ENCODE measurements around the gene LTK. TPM values are rescaled to one million over a fixed set of nuclear protein-coding genes. Genes with fewer than 3 reads are reported as not detected.
A peak's percentile ranks its signal among the peaks of the same experiment; 100 is the strongest.

The LTK gene
- polyA plus RNA-seq, 3 donors, result 0.12 TPM; not detected in 2

- H3K27me3 ChIP-seq (ENCODE audit: control insufficient read depth in 2 of 2, insufficient read depth in 2 of 2, low read length in 2 of 2), result no peaks in the 10 kb centered on the region
- no peaks in the 10 kb centered on the region for H3K36me3 ChIP-seq (replicated peaks in 1 of 2; ENCODE audit: control insufficient read depth in 1 of 2, insufficient read depth in 2 of 2, low read length in 2 of 2)
- peak overlapping the region; percentile 99 for H2AFZ ChIP-seq (ENCODE audit: insufficient read depth, low read depth, low read length, poor library complexity, severe bottlenecking)
- peaks cover 16% of the 10 kb centered on the region for H3K79me2 ChIP-seq (ENCODE audit: insufficient read depth, low read length)
- no peak for TF ChIP-seq CTCF (IDR thresholded peaks at IDR 0.05)
- no peaks in the 10 kb centered on the region for H4K20me1 ChIP-seq (ENCODE audit: insufficient read depth, low read length)
- H3K4me2 ChIP-seq (replicated peaks; ENCODE audit: extremely low read depth, low read length, poor library complexity, severe bottlenecking), result peak overlapping the region; percentile 88
- Mint-ChIP-seq H3K27me3 (ENCODE audit: low read depth in 3 of 3) (peaks cover 2 to 13% (median 5%) of the 10 kb centered on the region in 3 donors), H3K4me1 (peaks cover 7% of the 10 kb centered on the region), H3K9me3 (peaks cover 0 to 2% (median 0%) of the 10 kb centered on the region in 7 donors), H3K36me3 (peaks cover 3 to 5% of the 10 kb centered on the region in 2 donors), H3K4me3 (peak overlapping the region; percentile 96 to 98), H3K27ac (peak overlapping the region; percentile 91 to 96 (median 93))
- peaks cover 8 to 14% of the 10 kb centered on the region in 2 donors for H3K4me1 ChIP-seq (ENCODE audit: control insufficient read depth in 1 of 2, insufficient read depth in 2 of 2, low read length in 2 of 2)
- intact Hi-C loops (cut with micrococcal nuclease), result no loop called here
- WGBS (ENCODE audit: insufficient coverage), result 52% methylated on average over 9 of the region's 15 CpGs
- H3K4me3 ChIP-seq (replicated peaks in 1 of 3; ENCODE audit: low read depth in 2 of 3, low read length in 3 of 3), result peak overlapping the region in 2 of 3 experiments; percentile 77 to 99
- peak overlapping the region in 1 of 2 donors; percentile 91 for H3K27ac ChIP-seq (ENCODE audit: low read depth in 1 of 2, low read length in 2 of 2)
- no peaks in the 10 kb centered on the region for H3K9me3 ChIP-seq (replicated peaks in 1 of 2; ENCODE audit: control insufficient read depth in 1 of 2, insufficient read depth in 1 of 2, low read length in 2 of 2)
- peak overlapping the region; percentile 87 for H3K9ac ChIP-seq (ENCODE audit: insufficient read depth, low read length, poor library complexity, severe bottlenecking)
- no peak for DNase-seq
Observed at GRCh38 chr15:41544650-41545015, 31.0 kb upstream of the LTK start.

GRCh38 chr15:41543521-41543870 lies 29.9 kb upstream of the LTK start:
- peak overlapping the region; percentile 56 to 99 (median 77) for H3K4me3 ChIP-seq (replicated peaks in 1 of 3; ENCODE audit: low read depth in 2 of 3, low read length in 3 of 3)
- H3K4me1 Mint-ChIP-seq, result peaks cover 7% of the 10 kb centered on the region
- H4K20me1 ChIP-seq (ENCODE audit: insufficient read depth, low read length), result no peaks in the 10 kb centered on the region
- peak overlapping the region; percentile 66 to 91 for H3K27ac ChIP-seq (ENCODE audit: low read depth in 1 of 2, low read length in 2 of 2)
- peak overlapping the region; percentile 96 to 98 for H3K4me3 Mint-ChIP-seq
- no peaks in the 10 kb centered on the region for H3K36me3 ChIP-seq (replicated peaks in 1 of 2; ENCODE audit: control insufficient read depth in 1 of 2, insufficient read depth in 2 of 2, low read length in 2 of 2)
- H3K9me3 ChIP-seq (replicated peaks in 1 of 2; ENCODE audit: control insufficient read depth in 1 of 2, insufficient read depth in 1 of 2, low read length in 2 of 2), result no peaks in the 10 kb centered on the region
- H2AFZ ChIP-seq (ENCODE audit: insufficient read depth, low read depth, low read length, poor library complexity, severe bottlenecking), result peak overlapping the region; percentile 99
- H3K9ac ChIP-seq (ENCODE audit: insufficient read depth, low read length, poor library complexity, severe bottlenecking), result peak overlapping the region; percentile 87
- peaks cover 2 to 14% (median 5%) of the 10 kb centered on the region in 3 donors for H3K27me3 Mint-ChIP-seq (ENCODE audit: low read depth in 3 of 3)
- WGBS (ENCODE audit: insufficient coverage), result 8% methylated on average over 2 of the region's 8 CpGs
- peak overlapping the region; percentile 91 to 96 (median 93) for H3K27ac Mint-ChIP-seq
- H3K9me3 Mint-ChIP-seq, result peaks cover 0 to 2% (median 0%) of the 10 kb centered on the region in 7 donors
- H3K27me3 ChIP-seq (ENCODE audit: control insufficient read depth in 2 of 2, insufficient read depth in 2 of 2, low read length in 2 of 2), result no peaks in the 10 kb centered on the region
- intact Hi-C loops (cut with micrococcal nuclease), result no loop called here
- H3K4me2 ChIP-seq (replicated peaks; ENCODE audit: extremely low read depth, low read length, poor library complexity, severe bottlenecking), result peak overlapping the region; percentile 88
- peaks cover 8 to 14% of the 10 kb centered on the region in 2 donors for H3K4me1 ChIP-seq (ENCODE audit: control insufficient read depth in 1 of 2, insufficient read depth in 2 of 2, low read length in 2 of 2)
- TF ChIP-seq CTCF (IDR thresholded peaks at IDR 0.05), result no peak
- H3K36me3 Mint-ChIP-seq, result peaks cover 3 to 5% of the 10 kb centered on the region in 2 donors
- DNase-seq, result no peak
- H3K79me2 ChIP-seq (ENCODE audit: insufficient read depth, low read length), result peaks cover 16% of the 10 kb centered on the region

All from CD14-positive monocyte (primary cell).